Stomach (tissue), 4 donors: ENCODE measurements around the gene GPR68.

Experiments
- CTCF ChIP-seq, 7 experiments: fragments of 450-650 bp in 4 of 7; fragments of 200-600 bp in 3 of 7; sonication (generic) in 3 of 7; IDR thresholded peaks; one replicate each; pipeline ENCODE4 v1.5.1; 2016 to 2019; ENCODE audit warnings: antibody characterized with exemption in 7 of 7, control low read depth in 2 of 7, mild to moderate bottlenecking in 1 of 7
- EP300 ChIP-seq: sonication (generic); formaldehyde crosslinking; IDR thresholded peaks from one replicate; pipeline ENCODE4 v1.6.1; 2017; ENCODE audit warnings: antibody characterized with exemption
- POLR2A ChIP-seq, 4 donors: fragments of 450-650 bp; IDR thresholded peaks; one replicate each; pipeline ENCODE4 v1.6.1; 2016; ENCODE audit warnings: antibody characterized with exemption in 4 of 4, control low read depth in 2 of 4, mild to moderate bottlenecking in 1 of 4, moderate library complexity in 1 of 4

GRCh38 chr14:91231446-91231845 lies 13.1 kb downstream of the GPR68 start:
- TF ChIP-seq CTCF (IDR thresholded peaks at IDR 0.05) (no peak), EP300 (no peak), POLR2A (IDR thresholded peaks at IDR 0.05) (no peak)
